Hepatocyte (in vitro differentiated cells): ENCODE data around the gene RBM6.

Experiments used
- CTCF ChIP-seq: fragments of 200-600 bp; sonication (generic); IDR thresholded peaks from 2 replicates; pipeline ENCODE4 v1.5.1; 2016; ENCODE audit warnings: antibody characterized with exemption, mild to moderate bottlenecking; ENCODE audit not compliant: poor library complexity
- EZH2 ChIP-seq: fragments of 200-600 bp; sonication (generic); IDR thresholded peaks from 2 replicates; pipeline ENCODE4 v1.6.1; 2016; ENCODE audit warnings: antibody characterized with exemption, mild to moderate bottlenecking, borderline replicate concordance

DNA sequence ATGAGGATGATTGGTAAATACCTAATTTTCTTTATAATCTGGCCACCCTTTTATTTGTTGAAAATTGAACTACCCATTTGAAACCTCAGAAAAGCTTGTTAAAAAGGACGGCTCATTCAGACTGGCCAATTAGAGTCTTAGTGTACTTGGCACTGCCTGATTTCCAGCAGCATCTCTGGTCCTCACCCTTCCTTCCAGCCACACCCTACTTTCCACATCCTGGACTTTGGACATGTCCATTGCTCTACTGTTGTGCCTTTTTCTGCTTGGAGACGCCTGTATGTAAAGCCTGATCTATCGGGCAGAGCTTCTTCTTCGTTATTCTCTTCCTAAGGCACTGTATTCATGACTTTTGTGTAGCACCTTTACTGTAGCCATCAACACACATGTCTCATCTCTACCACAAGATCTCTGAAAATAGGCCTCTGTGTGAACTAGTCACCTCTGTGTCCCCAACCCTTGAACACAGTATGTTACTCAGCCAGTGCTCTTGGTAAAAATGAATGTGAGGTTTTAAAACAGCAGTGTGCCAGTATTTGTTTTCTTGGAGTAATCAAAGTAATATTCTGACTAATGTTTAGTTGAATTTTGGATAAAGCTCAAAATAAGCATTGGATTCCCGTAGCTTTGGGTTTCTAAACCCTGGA is 155.5 kb downstream of the RBM6 start:
- TF ChIP-seq CTCF: no peak
- no peak for TF ChIP-seq EZH2
